ENCODE results near the gene ADGRE1. TPM values are rescaled to one million over a fixed set of nuclear protein-coding genes. Genes with fewer than 3 reads are reported as not detected.

The ADGRE1 gene
- polyA plus RNA-seq, 1 donor (not counting 4 experiments of a cell fraction or from before 2014, with no cell fraction given), result not detected

DNA sequence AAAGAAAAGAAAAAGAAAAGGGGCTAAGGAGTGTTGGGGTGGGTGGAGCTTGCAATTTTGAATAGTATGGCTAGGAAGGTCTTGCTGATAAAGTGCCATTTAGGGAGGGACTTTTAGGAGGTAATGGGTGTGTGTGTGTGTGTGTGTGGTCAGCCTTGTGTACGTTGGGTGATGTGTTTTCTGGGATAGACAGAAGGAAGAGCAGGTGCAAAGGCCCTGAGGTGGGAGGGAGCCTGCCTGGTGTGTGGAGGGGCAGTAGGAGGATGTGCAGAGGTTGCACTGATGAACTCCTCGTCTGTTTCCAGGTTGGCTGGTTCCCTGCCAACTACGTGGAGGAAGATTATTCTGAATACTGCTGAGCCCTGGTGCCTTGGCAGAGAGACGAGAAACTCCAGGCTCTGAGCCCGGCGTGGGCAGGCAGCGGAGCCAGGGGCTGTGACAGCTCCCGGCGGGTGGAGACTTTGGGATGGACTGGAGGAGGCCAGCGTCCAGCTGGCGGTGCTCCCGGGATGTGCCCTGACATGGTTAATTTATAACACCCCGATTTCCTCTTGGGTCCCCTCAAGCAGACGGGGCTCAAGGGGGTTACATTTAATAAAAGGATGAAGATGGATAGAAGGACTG lies 30.5 kb upstream of the ADGRE1 start:
- H3K36me3 ChIP-seq (ENCODE audit: control insufficient read depth in 2 of 2, extremely low read depth in 1 of 2, insufficient read depth in 2 of 2, low read length in 2 of 2), result no peaks in the 10 kb centered on the region
- no peaks in the 10 kb centered on the region for H4K20me1 ChIP-seq (ENCODE audit: control insufficient read depth, extremely low read depth, insufficient read depth, low read length)
- H2AFZ ChIP-seq (ENCODE audit: control insufficient read depth, low read length), result no peak overlapping the region
- TF ChIP-seq EZH2 (IDR thresholded peaks at IDR 0.05; ENCODE audit: low read length), result no peak
- TF ChIP-seq, protein P1, sequence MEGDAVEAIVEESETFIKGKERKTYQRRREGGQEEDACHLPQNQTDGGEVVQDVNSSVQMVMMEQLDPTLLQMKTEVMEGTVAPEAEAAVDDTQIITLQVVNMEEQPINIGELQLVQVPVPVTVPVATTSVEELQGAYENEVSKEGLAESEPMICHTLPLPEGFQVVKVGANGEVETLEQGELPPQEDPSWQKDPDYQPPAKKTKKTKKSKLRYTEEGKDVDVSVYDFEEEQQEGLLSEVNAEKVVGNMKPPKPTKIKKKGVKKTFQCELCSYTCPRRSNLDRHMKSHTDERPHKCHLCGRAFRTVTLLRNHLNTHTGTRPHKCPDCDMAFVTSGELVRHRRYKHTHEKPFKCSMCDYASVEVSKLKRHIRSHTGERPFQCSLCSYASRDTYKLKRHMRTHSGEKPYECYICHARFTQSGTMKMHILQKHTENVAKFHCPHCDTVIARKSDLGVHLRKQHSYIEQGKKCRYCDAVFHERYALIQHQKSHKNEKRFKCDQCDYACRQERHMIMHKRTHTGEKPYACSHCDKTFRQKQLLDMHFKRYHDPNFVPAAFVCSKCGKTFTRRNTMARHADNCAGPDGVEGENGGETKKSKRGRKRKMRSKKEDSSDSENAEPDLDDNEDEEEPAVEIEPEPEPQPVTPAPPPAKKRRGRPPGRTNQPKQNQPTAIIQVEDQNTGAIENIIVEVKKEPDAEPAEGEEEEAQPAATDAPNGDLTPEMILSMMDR (optimal IDR thresholded peaks at IDR 0.05 in 1 of 3, IDR thresholded peaks at IDR 0.05 in 1 of 3, conservative IDR thresholded peaks at IDR 0.05 in 1 of 3; ENCODE audit: extremely low read depth in 1 of 3, insufficient read depth in 2 of 3, low read length in 3 of 3), result no peak
- no peak overlapping the region for H3K4me3 ChIP-seq (ENCODE audit: control insufficient read depth in 2 of 3, extremely low read depth in 1 of 3, insufficient read depth in 2 of 3, low read depth in 1 of 3, low read length in 3 of 3)
- dilution Hi-C loops (cut with MboI; ENCODE audit: extremely low pct_ligation_motif_present, low sequenced_read_pairs), result no loop called here
- H3K27me3 ChIP-seq (ENCODE audit: control insufficient read depth, extremely low read depth, insufficient read depth, low read length), result peaks cover 4% of the 10 kb centered on the region
- H3K4me2 ChIP-seq (ENCODE audit: control insufficient read depth, extremely low read depth, insufficient read depth, low read depth, low read length), result no peak overlapping the region
- no peaks in the 10 kb centered on the region for H3K9me1 ChIP-seq (ENCODE audit: control insufficient read depth, extremely low read depth, insufficient read depth, low read length)
- no peaks in the 10 kb centered on the region for H3K79me2 ChIP-seq (ENCODE audit: control insufficient read depth, insufficient read depth, low read length)
- DNase-seq (ENCODE audit: low read depth, low spot score) (no peak), FAIRE-seq (no peak)
- H3K9ac ChIP-seq (ENCODE audit: control insufficient read depth, extremely low read depth, insufficient read depth, low read length), result no peak overlapping the region
- H3K9me3 ChIP-seq (ENCODE audit: control insufficient read depth, low read depth, low read length), result no peaks in the 10 kb centered on the region
- no peak overlapping the region for H3K27ac ChIP-seq (ENCODE audit: control insufficient read depth, insufficient read depth, low read length)
- no peaks in the 10 kb centered on the region for H3K4me1 ChIP-seq (ENCODE audit: control insufficient read depth, extremely low read depth, insufficient read depth, low read length)

GRCh38 chr19:6861683-6862286 lies 25.6 kb upstream of the ADGRE1 start:
- Histone ChIP-seq H3K27me3 (ENCODE audit: control insufficient read depth, extremely low read depth, insufficient read depth, low read length) (peaks cover 4% of the 10 kb centered on the region), H3K9me1 (ENCODE audit: control insufficient read depth, extremely low read depth, insufficient read depth, low read length) (no peaks in the 10 kb centered on the region), H3K9me3 (ENCODE audit: control insufficient read depth, low read depth, low read length) (no peaks in the 10 kb centered on the region), H3K79me2 (ENCODE audit: control insufficient read depth, insufficient read depth, low read length) (no peaks in the 10 kb centered on the region), H3K36me3 (ENCODE audit: control insufficient read depth in 2 of 2, extremely low read depth in 1 of 2, insufficient read depth in 2 of 2, low read length in 2 of 2) (no peaks in the 10 kb centered on the region), H2AFZ (ENCODE audit: control insufficient read depth, low read length) (no peak overlapping the region), H3K4me3 (ENCODE audit: control insufficient read depth in 2 of 3, extremely low read depth in 1 of 3, insufficient read depth in 2 of 3, low read depth in 1 of 3, low read length in 3 of 3) (no peak overlapping the region), H3K4me1 (ENCODE audit: control insufficient read depth, extremely low read depth, insufficient read depth, low read length) (peaks cover 2% of the 10 kb centered on the region), H3K4me2 (ENCODE audit: control insufficient read depth, extremely low read depth, insufficient read depth, low read depth, low read length) (no peak overlapping the region), H3K9ac (ENCODE audit: control insufficient read depth, extremely low read depth, insufficient read depth, low read length) (no peak overlapping the region), H4K20me1 (ENCODE audit: control insufficient read depth, extremely low read depth, insufficient read depth, low read length) (no peaks in the 10 kb centered on the region), H3K27ac (ENCODE audit: control insufficient read depth, insufficient read depth, low read length) (no peak overlapping the region)
- FAIRE-seq, result no peak
- dilution Hi-C loops (cut with MboI; ENCODE audit: extremely low pct_ligation_motif_present, low sequenced_read_pairs), result no loop called here
- DNase-seq (ENCODE audit: low read depth, low spot score), result peak; percentile 21
- TF ChIP-seq, protein P1 (optimal IDR thresholded peaks at IDR 0.05 in 1 of 3, IDR thresholded peaks at IDR 0.05 in 1 of 3, conservative IDR thresholded peaks at IDR 0.05 in 1 of 3; ENCODE audit: extremely low read depth in 1 of 3, insufficient read depth in 2 of 3, low read length in 3 of 3), result peak in 2 of 3 experiments; percentile 12 to 21
- TF ChIP-seq EZH2 (IDR thresholded peaks at IDR 0.05; ENCODE audit: low read length), result no peak

All from keratinocyte (primary cell).